BJ (cell line): ENCODE data around the gene UBASH3A. TPM values are rescaled to one million over a fixed set of nuclear protein-coding genes. Genes with fewer than 3 reads are reported as not detected.

ENCODE experiments used
- CTCF ChIA-PET: fragments of 350-600 bp; formaldehyde crosslinking; extraction: SDS; loops from one replicate; lab custom pipeline; 2021; ENCODE audit warnings: antibody characterized with exemption, inconsistent platforms; lab: Yijun Ruan, JAX
- POLR2A ChIA-PET: fragments of 300-600 bp; sonication (Branson Sonifier 250); formaldehyde crosslinking; extraction: SDS; loops from one replicate; lab custom pipeline; 2021; ENCODE audit warnings: antibody characterized with exemption; lab: Charles Lee
- DNase-seq: peaks from one replicate; pipeline ENCODE4 v3.0.0-alpha.2; 2011; ENCODE audit warnings: low read depth
- H3K27me3 ChIP-seq: 2 replicates; pipeline ENCODE4 v1.6.0; 2011; ENCODE audit warnings: low read length; ENCODE audit not compliant: control insufficient read depth, insufficient read depth
- H3K36me3 ChIP-seq: 2 replicates; pipeline ENCODE4 v1.5.1; 2011; ENCODE audit warnings: low read length; ENCODE audit not compliant: control insufficient read depth, insufficient read depth
- H3K4me3 ChIP-seq: 2 replicates; pipeline ENCODE4 v1.5.1; 2011; ENCODE audit warnings: low read depth, mild to moderate bottlenecking, control low read depth, low read length
- CTCF ChIP-seq: IDR thresholded peaks from 2 replicates; pipeline ENCODE4 v1.5.1; 2011; ENCODE audit warnings: low read depth, mild to moderate bottlenecking, control low read depth, inconsistent platforms, low read length, moderate library complexity; ENCODE audit not compliant: insufficient read depth
- polyA plus RNA-seq: library from polyadenylated mRNA; depleted of rRNA; stranded (reverse); fragments of >200 nt; gene quantifications from 2 replicates; pipeline ENCODE4 v1.2.3, GENCODE V29; 2011

The UBASH3A gene
- polyA plus RNA-seq, 1 experiment, result not detected

DNA sequence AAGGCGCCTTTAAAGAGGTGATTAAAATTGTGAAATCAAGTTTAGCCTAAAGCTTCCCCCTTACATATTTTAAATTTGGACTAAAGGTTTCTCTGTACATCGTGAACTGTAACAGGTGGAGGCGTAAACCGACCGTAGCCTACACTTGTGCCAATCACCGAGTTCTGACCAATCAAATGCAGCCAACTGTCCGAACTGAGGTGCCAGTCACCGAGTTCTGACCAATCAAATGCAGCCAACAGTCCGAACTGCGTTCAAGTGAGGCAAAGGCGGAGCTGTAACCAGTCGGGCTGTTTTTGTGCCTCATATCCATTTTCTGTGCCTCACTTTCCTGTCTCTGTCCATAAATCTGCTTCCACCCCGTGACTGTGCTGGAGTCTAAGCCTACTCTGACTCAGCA lies 44.8 kb upstream of the UBASH3A start:
- no peaks in the 10 kb centered on the region for H3K27me3 ChIP-seq
- no peak for DNase-seq
- H3K4me3 ChIP-seq, result no peak overlapping the region
- H3K36me3 ChIP-seq, result no peaks in the 10 kb centered on the region
- no peak for TF ChIP-seq CTCF
- ChIA-PET POLR2A (no interaction called here), CTCF (no interaction called here)

DNA sequence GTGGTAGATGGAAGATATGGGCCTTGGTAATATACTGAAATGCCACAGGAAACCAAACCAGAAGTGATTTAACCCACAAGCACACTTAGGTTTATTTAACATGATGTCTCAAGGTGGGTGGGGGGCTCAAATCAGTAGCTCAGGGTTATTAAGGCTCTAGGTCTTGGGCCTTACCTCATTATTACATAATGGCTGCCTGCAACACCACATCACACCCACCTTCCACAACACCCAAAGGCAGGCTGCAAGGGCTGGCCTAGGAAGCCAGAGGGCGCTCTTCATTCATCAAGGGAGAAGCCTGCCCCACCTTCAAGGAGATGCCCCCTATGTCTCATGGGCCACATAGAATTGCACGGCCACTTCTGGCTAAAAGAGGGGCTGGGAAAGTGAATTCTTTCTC lies 43.4 kb upstream of the UBASH3A start:
- TF ChIP-seq CTCF, result no peak
- no peaks in the 10 kb centered on the region for H3K36me3 ChIP-seq
- H3K27me3 ChIP-seq, result no peaks in the 10 kb centered on the region
- ChIA-PET CTCF (no interaction called here), POLR2A (no interaction called here)
- no peak for DNase-seq
- no peak overlapping the region for H3K4me3 ChIP-seq

DNA sequence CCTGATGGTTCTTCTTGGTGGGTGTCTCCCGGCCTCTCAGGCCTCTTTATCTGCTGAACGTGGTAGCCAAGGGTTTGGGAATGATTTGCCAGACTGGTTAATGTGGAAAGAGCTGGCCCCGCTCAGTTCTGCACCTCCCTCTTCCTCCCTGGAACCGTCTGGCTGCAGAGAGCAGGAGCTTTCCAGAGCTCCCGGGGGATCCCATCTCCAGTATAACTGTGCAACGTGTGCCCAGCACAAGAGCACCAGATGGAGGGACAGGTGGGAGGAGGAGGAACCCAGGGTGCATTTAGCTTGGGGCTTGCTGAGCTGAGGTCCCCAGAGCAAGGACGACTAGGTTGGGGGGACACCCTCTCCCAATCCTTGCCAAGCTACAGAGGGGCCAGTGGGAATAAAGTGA lies 42.4 kb upstream of the UBASH3A start:
- ChIA-PET POLR2A (no interaction called here), CTCF (no interaction called here)
- TF ChIP-seq CTCF, result no peak
- H3K36me3 ChIP-seq, result no peaks in the 10 kb centered on the region
- DNase-seq, result no peak
- no peaks in the 10 kb centered on the region for H3K27me3 ChIP-seq
- no peak overlapping the region for H3K4me3 ChIP-seq

GRCh38 chr21:42362198-42362597 lies 41.5 kb upstream of the UBASH3A start:
- DNase-seq, result no peak
- Histone ChIP-seq H3K27me3 (no peaks in the 10 kb centered on the region), H3K4me3 (no peak overlapping the region), H3K36me3 (no peaks in the 10 kb centered on the region)
- POLR2A ChIA-PET, result no interaction called here
- TF ChIP-seq CTCF, result no peak
- CTCF ChIA-PET, result interaction anchor here (1.5 kb wide), 1 partner anchor 17 kb away, joined by 3 read pairs; no protein-coding TSS in a partner anchor

GRCh38 chr21:42362700-42363099 lies 41.0 kb upstream of the UBASH3A start:
- DNase-seq, result no peak
- TF ChIP-seq CTCF, result no peak
- Histone ChIP-seq H3K4me3 (no peak overlapping the region), H3K36me3 (no peaks in the 10 kb centered on the region), H3K27me3 (no peaks in the 10 kb centered on the region)
- POLR2A ChIA-PET, result no interaction called here
- CTCF ChIA-PET, result interaction anchor here (1.3 to 1.5 kb wide), 2 partner anchors 16 to 19 kb away, joined by 3 read pairs; no protein-coding TSS in a partner anchor
